Left kidney (tissue), 2 donors: ENCODE data around the gene GAS7. TPM values are rescaled to one million over a fixed set of nuclear protein-coding genes. Genes with fewer than 3 reads are reported as not detected.
A peak's percentile ranks its signal among the peaks of the same experiment; 100 is the strongest.
"Not testable (repeated sequence)": the region's sequence is repeated elsewhere in the genome, so short reads cannot be mapped to it uniquely, and the experiment has no call there.

Source experiments
- DNase-seq: peaks from one replicate; pipeline ENCODE4 v3.0.0-alpha.2; 2013
- polyA plus RNA-seq: library from polyadenylated mRNA; unstranded; fragments of 120-200 nt; gene quantifications from one replicate; pipeline ENCODE4 v1.2.1, GENCODE V29; 2013; ENCODE audit not compliant: insufficient read length

Gene GAS7
- polyA plus RNA-seq, 1 donor, result 16.9 TPM

DNA sequence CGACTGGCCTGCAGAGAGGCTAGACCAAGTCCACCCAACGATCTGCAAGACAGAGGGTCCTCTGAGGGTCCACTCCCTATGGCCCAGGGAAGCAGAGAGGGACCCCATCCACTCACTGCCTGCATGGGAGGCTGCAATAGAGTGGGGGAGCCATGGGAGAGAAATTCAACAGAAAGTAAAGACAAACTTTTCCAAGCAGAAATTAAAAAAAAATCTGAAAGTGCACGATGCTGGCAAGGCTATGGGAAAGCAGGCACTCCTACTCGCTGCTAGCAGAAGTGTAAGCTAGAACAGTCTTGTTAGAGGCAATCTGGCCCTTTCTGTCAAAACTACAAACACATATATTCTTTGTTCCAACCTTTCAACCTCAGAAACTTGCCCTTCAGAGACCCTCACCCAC, 85.4 kb downstream of the GAS7 start:
- no peak for DNase-seq

DNA sequence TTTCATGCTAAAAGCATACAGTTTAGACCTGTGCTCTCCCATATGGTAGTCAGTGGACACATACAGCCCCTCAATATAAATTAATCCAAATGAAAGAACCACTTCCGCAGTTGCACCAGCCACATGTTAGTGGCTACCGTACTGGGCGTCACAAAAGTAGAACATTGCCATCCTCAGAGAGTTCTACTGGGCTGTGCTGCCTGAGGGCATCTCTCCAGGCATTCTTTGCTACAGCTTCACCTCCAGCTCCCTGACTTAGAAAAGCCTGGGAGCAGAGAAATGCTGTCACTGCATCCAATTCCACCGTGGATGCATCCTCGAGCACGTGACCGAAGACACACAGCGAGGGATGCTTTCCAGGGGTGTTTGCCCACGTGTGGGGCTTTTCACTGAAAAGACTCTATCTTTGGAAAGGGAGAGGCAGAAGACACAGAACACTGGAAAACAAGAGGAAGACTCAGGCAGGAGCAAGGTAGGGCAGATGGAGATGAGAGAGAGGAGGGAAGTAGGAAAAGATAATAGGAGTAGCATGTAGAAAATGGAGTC, 86.4 kb downstream of the GAS7 start:
- no peak for DNase-seq

DNA sequence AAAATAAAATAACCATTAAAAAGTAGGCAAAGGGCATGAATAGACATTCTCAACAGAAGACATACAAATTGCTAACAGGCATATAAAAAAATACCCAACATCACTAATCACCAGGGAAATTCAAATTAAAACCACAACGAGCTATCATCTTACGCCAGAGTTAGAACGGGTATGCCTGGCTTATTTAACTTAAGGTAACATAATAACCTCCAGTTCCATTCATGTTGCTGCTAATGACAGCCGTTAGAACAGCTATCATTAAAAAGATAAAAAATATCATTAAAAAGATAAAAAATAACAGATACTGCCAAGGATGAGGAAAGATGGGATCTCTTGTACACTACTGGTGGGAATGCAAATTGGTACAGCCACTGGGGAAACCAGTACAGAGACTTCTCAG, 89.3 kb downstream of the GAS7 start:
- no peak for DNase-seq

DNA sequence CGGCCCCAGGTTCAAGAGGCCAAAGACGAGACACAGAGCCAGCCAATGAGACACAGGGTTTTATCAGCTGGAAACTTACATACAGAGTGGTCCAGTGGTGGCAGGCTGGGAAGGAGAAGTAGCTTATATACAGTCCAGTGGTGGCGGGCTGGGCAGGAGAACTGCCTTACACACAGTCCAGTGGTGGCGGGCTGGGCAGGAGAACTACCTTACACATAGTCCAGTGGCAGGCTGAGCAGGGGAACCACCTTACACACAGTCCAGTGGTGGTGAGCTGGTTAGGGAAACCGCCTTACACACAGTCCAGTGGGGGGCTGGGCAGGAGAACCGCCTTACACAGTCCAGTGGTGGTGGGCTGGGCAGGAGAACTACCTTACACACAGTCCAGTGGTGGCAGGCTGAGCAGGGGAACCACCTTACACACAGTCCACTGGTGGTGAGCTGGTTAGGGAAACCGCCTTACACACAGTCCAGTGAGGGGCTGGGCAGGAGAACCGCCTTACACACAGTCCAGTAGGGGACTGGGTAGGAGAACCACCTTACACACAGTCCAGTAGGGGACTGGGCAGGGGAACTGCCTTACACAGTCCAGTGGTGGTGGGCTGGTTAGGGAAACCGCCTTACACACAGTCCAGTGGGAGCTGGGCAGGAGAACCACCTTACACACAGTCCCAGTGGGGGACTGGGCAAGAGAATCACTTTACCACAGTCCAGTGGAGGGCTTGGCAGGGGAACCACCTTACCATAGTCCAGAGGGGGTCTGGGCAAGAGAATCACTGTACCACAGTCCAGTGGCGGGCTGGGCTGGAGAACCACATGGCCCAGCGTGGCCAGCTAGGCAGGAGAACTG, 90.9 kb downstream of the GAS7 start:
- DNase-seq, result no peak

DNA sequence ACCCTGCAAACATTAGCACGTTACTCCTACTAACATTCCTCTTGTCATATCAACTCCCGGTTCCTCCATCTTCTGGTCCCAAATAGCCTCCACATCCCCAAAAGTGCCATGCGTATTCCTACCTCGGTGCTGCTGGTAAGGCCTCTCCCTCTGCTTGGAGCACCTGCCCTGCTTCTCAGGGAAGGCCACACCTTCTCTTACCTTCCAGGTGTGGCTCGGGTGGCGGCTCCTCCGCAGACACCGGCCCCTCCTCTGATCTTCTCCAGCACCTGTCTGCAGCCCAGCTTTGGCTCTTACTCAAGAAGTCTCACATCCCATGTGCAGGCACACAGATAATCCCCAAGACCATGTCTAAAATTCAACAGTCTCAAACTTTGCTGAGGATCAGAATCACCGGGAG, 92.3 kb downstream of the GAS7 start:
- no peak for DNase-seq

DNA sequence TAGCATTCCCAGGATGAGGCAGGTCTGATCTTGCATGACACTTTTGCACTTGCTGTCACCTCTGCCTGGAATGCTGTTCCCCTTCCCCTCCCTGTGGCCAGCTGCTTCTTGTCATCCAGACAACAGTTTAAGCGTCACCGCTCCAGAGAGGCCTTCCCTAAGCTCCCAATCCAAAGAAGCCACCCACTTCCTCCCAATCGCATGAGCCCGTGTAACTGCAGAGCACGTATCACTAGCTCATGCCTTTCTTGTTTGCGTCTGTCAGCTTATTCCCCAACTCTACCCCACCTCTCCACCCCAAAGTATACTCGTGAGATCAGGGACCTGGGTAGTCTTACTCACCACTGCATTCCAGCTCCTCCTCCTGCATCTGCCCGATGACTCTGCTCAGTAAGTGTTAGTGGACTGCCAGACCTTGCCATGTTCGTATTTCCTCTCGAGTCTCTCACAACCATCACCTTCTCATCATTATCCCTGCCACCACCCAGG, 92.8 kb downstream of the GAS7 start:
- peak; percentile 84 for DNase-seq

DNA sequence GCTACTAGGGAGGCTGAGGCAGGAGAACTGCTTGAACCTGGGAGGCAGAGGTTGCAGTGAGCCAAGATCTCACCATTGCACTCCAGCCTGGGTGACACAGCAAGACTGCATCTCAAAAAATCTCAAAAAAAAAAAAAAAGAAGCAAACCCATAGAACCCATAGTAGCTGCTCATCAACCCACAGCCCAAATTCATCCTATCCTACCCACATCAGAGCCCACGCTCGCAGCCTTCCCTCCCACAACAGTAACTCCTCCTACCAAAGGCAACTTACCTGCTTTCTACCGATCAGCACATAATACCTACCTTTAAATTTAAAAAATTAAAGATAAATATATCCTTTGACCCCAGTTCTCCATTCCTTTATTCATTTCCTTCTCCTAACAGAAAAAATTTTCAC, 94.7 kb downstream of the GAS7 start:
- DNase-seq, result no peak

DNA sequence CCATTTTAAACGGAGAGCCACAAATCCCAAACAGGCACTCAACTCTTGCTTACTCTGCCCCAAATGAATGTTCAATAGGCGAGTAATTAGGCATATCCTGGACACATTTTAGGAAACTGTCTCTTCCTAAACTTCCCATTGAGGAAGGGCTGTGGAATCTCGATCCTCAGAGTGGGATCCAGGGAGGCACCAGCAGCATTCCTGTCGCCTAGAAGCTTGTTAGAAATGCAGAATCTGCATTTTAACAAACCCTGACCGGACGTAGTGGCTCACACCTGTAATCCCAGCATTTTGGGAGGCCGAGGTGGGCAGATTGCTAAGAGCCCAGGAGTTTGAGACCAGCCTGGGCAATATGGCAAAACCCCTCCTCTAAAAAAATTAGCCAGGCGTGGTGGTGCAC, 95.6 kb downstream of the GAS7 start:
- no peak for DNase-seq

DNA sequence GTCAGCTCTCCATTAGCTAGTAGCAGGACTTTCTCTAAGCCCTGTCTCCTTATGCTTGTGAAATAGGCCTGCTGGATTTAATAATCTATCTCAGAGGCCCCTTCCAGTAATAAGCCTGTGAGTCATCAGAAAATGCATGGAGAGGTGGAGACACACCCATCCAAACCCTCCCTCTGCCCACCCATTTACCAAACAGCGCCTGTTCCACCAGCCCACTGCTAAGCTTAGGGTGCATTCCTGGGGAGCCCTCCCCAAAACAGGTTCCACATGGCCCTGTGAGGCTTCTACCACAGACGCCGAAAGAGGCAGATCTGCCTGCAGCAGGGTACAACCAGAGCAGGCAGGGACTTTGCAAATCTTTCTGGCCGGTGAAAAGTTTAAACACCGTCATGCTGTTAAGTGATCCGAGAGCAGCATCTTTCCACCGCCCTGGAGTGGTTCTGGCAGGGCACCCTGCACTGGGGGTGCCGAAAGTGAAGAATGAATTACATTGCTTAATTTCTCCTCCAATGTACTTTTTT, 99.3 kb downstream of the GAS7 start:
- no peak for DNase-seq

DNA sequence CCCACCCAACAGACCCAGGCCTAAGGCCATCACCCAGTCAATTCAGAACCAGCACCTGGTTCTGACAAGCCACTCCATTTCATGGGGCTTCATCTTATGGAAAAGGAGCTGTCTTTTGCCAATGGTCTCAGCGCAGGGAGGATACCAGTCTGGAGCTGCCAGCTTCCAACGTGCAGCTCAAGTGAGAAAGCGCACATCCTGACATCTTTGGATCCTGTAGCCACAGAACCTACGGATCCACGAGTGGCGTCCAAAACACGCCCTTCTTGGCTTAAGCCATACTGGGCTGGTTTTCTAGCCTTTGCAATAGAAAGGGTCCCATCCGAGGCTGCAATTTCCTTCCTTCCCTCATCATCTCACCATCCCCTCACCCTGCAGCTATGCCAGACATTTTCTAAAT, 101.8 kb downstream of the GAS7 start:
- DNase-seq, result no peak

DNA sequence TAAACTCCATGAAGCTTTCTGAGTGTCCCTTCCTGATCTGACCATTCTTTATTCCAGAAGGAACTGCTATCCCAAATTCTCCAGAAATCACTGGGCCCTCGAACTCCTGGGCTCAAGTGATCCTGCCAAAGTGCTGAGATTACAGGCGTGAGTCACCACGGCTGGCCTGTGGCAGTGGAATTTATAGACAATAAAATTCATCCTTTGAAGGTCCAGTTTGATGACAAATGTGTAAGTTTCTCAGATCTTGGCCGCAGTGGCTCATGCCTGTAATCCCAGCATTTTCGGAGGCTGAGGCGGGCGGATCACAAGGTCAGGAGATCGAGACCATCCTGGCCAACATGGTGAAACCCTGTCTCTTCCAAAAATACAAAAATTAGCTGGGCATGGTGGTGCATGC, 103.1 kb downstream of the GAS7 start:
- DNase-seq, result not testable (repeated sequence)

DNA sequence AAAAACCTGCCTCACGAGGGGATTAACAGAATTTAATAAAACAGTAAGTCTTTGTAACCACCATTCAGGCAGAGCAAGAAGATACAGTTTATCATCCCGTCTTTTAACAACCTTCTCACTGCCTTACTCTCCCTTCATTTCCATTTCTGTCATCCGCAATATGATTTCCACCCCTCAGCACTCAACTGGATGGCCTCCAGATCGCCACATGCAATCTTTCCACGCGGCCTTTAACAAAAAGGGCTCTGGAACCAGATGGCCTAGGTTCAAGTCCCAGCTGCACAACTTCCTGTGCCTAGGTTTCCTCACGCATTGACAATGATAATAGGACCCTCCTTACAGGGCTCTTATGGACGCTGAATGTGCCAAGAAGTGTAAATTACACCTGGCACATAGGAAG, 103.6 kb downstream of the GAS7 start:
- no peak for DNase-seq

DNA sequence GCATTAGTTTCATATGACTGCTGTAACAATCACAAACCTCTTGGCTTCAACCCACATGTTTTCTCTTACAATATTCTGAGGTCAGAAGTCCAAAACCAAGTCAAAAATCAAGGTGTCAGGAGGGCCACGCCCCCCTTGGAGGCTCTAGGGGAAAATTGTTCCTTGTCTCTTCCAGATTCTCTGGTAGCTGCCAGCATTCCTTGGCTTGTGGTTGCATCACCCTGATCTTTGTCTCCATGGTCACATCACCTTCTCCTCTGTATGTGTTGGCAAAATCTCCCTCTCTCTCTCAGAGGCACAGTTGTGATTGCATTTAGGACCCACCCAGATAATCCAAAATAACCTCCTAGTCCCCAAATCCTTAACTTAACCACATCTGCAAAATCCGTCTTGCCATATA, 105.8 kb downstream of the GAS7 start:
- DNase-seq, result no peak

DNA sequence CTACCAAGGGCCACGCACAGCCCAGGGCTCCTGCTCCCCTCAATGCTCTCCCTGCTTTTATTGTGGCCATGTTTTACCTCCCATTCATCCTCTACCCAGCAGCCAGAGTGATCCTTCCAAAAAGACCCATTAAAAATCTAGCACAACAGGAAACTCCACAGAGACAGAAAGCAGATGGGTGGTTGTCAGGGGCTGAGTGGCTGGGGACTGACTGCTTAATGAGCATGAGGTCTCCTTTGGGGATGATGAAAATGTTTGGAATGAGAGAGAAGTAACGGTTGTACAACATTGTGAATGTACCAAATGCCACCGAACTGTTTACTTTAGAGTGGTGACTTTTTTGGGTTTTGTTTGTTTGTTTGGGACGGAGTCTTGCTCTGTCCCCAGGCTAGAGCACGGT, 107.4 kb downstream of the GAS7 start:
- no peak for DNase-seq

DNA sequence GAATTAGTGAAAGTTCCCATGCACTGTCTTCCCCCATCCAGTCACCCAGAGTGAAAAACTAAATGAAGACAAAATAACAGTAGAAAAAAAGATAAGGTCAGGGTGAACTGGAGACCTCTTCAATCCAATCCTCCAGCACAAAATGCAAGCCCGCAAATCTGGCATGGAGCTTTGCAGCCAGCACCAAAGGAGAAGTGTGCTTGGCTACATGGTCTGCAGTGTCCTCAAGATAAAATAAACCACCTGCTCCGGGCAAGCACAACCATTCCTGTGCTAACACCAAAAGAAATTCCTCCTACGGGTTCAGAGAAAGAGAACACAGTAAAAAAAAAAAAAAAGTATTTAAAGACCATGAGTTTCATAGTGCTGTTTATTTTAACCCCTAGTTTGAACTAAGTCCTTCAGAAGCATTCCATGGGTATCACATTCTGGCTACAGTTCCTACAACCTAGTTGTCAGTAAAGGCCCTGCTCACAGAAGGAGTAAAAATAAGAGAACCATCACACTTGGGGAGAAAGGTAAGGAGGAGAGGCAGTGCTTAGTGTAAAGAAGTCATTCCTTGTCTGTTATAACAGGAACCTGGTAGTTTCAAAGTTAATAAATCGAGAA, 109.1 kb downstream of the GAS7 start:
- DNase-seq, result no peak

DNA sequence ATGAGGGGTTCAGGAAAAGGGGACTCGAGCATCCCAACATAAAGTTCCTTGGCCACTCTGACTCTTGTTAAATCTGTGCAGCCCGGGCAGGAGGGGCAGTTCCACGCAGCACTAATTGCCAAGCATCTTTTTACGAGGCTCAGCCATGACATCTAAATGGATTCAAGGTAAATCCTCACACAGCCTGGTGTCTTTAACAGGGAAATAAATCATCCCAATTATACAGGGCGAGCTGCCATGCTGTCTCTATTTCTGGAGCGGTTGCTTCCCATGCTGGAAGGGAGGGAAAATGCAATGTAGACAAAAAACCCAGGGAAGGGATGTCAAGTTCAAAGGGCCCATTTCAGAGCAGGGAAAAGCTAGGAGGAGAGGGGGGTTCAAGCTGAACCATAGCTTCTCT, 110.0 kb downstream of the GAS7 start:
- no peak for DNase-seq

DNA sequence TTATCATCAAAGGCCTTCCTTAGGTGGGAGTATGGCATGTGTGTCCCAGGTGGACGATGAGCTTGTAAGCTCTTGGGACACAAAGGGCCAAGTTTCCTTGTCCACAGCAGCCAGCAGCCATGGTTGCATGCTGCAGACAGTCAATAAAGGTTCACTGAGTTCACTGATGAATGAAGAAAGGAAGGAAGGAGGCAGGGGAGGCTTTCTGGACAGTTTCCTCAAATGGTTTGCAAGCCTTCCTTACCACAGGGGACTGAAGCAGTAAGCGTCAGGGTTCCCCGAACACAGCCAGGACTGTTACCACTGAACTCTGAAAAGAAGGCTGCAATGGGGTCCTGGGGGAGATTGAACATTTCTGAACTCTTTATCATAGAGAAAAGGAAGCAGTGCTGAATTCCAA, 111.1 kb downstream of the GAS7 start:
- no peak for DNase-seq

DNA sequence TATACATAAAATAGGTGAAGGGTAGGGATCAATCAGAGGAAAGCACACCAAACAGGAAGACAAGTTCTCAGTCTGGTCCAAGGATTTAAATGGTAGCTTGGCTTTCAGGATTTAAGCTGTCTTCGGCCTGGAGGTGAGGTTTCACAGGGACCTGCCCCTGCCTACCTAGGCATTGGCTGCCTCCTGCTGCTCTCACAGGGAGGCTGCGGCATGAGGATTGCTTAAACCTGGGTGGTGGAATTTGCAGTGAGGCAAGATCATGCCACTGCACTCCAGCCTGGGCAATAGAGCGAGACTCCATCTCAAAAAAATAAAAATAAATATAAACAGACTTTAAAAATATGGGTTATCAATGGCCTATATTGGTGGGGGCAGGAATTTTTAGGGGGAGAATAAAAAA, 114.5 kb downstream of the GAS7 start:
- DNase-seq, result no peak

DNA sequence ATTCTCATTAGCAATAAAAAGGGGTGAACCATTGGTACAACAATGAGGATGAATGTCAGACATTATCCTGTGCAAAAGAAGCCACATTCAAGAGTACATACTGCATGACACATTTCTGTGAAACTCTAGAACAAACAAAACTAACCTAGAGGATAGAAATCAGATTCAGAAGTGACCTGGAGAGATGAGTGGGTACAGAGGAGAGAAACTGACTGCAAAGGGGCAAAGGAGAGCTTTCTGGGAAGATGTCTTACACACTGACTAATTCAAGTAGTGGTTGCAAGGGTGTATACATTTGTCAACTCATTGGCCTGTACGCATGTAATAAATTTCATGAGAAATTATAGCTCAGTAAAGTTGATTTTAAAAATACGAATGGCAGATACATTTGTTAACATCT, 115.6 kb downstream of the GAS7 start:
- DNase-seq, result no peak

DNA sequence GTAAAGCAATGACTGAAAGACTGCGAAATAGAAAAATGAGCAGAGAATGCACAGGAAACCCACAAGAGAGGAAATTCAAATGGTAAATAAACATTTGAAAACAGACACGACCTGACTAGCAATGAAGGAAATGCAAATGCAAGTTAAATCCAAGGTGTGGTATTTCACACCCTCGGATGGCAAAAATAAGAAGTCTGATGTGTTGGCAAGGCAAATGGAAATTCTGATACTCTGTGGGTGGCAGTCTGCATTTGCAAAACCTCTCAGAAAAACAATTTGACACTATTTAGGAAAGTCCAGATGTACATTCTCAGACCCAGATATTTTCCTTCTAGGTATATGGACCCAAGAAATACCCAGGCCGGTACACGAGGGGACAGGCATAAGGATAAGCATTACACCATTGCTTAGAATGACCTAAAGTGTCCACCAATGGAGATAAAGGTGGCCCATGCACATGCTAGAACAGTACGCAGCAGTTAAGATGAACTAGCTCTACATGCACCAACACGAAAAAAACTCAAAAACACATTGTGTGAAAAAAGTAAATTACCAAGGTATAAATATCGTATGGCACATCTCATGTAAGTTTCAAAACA, 116.7 kb downstream of the GAS7 start:
- DNase-seq, result no peak

DNA sequence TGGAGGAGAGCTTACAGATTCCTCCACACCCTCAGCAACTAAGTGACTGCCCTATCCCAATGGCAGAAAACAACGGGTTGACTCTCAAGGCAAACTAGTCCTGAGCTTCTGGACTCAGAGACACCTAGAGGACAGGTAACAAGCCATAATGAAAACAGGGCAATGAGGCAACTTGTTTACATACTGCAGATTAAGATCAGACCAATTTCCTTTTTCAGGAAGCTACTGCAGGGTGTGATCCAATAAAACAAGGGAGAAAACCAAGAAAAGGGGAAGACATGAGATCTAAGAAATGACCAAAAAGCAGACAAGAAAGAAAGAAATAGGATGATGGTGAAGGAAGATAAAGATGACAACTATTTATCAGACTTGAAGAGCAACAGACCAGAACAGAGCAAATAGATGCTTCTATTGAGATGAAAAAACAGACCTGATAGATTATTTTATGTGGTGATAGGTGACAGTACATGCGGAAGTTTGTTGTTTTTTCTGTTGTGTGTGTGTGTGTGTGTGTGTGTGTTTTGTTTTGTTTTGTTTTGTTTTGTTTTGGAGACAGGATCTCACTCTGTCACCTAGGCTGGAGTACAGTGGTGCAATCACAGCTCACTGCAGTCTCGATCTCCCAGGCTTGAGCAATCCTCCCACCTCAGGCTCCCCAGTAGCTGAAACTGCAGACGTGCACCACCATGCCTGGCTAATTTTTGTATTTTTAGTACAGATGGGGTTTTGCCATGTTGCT, 120.7 kb downstream of the GAS7 start:
- no peak for DNase-seq

DNA sequence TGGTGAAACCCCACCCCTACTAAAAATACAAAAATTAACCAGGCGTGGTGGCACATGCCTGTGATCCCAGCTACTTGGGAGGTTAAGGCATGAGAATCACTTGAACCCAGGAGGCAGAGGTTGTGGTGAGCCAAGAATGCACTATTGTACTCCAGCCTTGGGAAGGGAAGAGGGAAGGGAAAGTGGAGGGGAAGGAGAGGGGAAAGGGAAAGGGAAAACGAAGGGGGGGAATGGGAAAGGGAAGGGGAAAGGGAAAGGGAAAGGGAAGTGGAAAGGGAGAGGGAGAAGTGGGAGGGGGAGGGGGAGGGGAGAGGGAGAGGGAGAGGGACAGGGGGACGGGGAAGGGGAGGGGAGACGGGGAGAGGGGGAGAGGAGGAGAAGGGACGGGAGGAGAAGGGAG, 122.5 kb downstream of the GAS7 start:
- no peak for DNase-seq
